Measurements from ENCODE around the gene SMNDC1.
"Not testable (repeated sequence)": the region's sequence is repeated elsewhere in the genome, so short reads cannot be mapped to it uniquely, and the experiment has no call there.

The SMNDC1 gene

DNA sequence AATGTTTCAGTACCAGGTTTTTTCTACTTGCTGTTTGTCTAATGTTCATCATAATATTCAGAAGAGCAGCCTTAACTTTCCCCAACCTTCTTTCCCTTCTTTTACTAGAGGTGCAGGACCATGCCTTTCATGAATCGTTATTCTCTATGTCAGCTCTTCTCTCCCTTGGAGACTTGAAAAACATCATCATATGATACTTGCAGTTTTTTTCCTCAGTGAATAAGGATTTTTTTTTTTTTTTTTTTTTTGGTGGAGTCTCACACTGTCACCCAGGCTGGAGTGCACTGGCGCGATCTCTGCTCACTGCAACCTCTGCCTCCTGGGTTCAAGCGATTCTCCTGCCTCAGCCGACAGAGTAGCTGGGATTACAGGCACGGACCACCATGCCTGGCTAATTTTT lies 30.1 kb downstream of the SMNDC1 start:
- TF ChIP-seq POLR2AphosphoS5 (IDR thresholded peaks at IDR 0.05; ENCODE audit: borderline replicate concordance, low read depth, low read length) (no peak), FOXP2 (optimal IDR thresholded peaks at IDR 0.05; ENCODE audit: control extremely low read depth, extremely low read length, insufficient read depth) (no peak), EZH2 (IDR thresholded peaks at IDR 0.05) (no peak)
- Histone ChIP-seq H3K9ac (ENCODE audit: insufficient read length) (no peak overlapping the region), H3K9me3 (ENCODE audit: low read depth, low read length) (no peaks in the 10 kb centered on the region), H3K27ac (peak overlapping the region; percentile 60; the same call in 1 of the 2 replicates), H3K4me3 (no peak overlapping the region), H3K36me3 (ENCODE audit: insufficient read depth, low read length) (no peaks in the 10 kb centered on the region)
- DNase-seq (ENCODE audit: low read depth, low spot score), result no peak

DNA sequence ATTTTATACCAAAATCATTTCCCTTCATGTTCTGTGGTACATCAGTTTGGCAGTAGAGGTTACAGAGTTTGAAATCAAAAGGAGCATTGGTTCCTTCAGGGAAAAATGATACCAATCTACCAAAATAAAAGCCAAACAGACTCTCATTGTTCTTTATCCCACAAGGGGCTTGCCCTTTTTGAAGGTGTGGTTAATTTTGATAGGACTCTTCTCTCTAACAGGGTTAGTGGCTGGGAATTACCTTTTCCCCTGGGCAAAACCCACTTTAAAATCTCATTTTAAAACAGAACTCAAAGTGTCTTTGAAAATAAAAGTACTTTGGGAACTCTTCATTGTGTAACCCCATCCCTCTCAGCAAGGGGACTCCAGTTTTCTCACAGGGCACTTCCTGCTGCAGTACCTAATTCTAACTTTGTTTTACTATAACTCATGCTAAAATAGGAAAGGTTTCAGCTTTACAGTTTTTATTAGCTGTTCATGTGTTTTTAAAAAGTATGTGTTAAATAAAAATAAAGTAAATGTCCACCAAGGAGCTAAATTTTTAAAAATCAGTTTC lies 30.6 kb downstream of the SMNDC1 start:
- DNase-seq (ENCODE audit: low read depth, low spot score), result no peak
- Histone ChIP-seq H3K9me3 (ENCODE audit: low read depth, low read length) (no peaks in the 10 kb centered on the region), H3K27ac (peak overlapping the region; percentile 60; the same call in 1 of the 2 replicates), H3K4me3 (no peak overlapping the region), H3K9ac (ENCODE audit: insufficient read length) (no peak overlapping the region), H3K36me3 (ENCODE audit: insufficient read depth, low read length) (no peaks in the 10 kb centered on the region)
- TF ChIP-seq POLR2AphosphoS5 (IDR thresholded peaks at IDR 0.05; ENCODE audit: borderline replicate concordance, low read depth, low read length) (no peak), FOXP2 (optimal IDR thresholded peaks at IDR 0.05; ENCODE audit: control extremely low read depth, extremely low read length, insufficient read depth) (no peak), EZH2 (IDR thresholded peaks at IDR 0.05) (no peak)

DNA sequence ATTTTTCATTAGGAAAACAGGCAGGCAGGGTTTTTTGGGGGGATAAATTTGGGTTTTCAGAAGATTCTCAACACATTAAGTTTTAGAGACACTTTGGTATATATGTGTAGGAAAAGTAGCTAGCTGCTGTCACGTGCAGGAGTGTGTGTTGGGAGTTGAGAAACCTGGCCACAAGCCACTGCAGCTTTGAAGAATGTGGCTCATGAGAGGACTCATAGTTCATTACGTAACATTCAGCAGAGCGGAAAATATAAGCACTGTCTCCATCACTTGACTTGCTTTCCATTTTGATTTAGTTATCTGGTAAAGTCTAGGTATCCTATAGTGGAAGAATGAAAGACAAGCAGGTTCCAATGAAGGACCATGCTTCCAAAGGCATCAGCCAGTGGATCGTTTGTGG lies 31.2 kb downstream of the SMNDC1 start:
- no peaks in the 10 kb centered on the region for H3K36me3 ChIP-seq (ENCODE audit: insufficient read depth, low read length)
- H3K9me3 ChIP-seq (ENCODE audit: low read depth, low read length), result no peaks in the 10 kb centered on the region
- no peak overlapping the region for H3K27ac ChIP-seq
- no peak for TF ChIP-seq FOXP2 (optimal IDR thresholded peaks at IDR 0.05; ENCODE audit: control extremely low read depth, extremely low read length, insufficient read depth)
- TF ChIP-seq EZH2 (IDR thresholded peaks at IDR 0.05), result no peak
- TF ChIP-seq POLR2AphosphoS5 (IDR thresholded peaks at IDR 0.05; ENCODE audit: borderline replicate concordance, low read depth, low read length), result no peak
- no peak overlapping the region for H3K4me3 ChIP-seq
- DNase-seq (ENCODE audit: low read depth, low spot score), result no peak
- no peak overlapping the region for H3K9ac ChIP-seq (ENCODE audit: insufficient read length)

DNA sequence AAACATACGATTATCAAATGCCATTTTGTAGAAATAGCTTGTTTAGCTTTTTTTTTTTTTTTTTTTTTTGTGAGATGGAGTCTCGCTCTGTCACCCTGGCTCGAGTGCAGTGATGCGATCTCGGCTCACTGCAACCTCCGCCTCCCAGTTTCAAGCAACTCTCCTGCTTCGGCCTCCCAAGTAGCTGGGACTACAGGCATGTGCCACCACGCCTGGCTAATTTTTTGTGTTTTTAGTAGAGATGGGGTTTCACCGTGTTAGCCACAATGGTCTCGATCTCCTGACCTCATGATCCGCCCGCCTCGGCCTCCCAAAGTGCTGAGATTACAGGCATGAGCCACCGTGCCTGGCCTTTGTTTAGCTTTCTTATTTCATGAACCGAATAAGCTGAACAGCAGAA lies 31.7 kb downstream of the SMNDC1 start:
- H3K36me3 ChIP-seq (ENCODE audit: insufficient read depth, low read length); DNase-seq (ENCODE audit: low read depth, low spot score); H3K27ac ChIP-seq; H3K9ac ChIP-seq (ENCODE audit: insufficient read length); H3K9me3 ChIP-seq (ENCODE audit: low read depth, low read length); H3K4me3 ChIP-seq: not testable (repeated sequence)

DNA sequence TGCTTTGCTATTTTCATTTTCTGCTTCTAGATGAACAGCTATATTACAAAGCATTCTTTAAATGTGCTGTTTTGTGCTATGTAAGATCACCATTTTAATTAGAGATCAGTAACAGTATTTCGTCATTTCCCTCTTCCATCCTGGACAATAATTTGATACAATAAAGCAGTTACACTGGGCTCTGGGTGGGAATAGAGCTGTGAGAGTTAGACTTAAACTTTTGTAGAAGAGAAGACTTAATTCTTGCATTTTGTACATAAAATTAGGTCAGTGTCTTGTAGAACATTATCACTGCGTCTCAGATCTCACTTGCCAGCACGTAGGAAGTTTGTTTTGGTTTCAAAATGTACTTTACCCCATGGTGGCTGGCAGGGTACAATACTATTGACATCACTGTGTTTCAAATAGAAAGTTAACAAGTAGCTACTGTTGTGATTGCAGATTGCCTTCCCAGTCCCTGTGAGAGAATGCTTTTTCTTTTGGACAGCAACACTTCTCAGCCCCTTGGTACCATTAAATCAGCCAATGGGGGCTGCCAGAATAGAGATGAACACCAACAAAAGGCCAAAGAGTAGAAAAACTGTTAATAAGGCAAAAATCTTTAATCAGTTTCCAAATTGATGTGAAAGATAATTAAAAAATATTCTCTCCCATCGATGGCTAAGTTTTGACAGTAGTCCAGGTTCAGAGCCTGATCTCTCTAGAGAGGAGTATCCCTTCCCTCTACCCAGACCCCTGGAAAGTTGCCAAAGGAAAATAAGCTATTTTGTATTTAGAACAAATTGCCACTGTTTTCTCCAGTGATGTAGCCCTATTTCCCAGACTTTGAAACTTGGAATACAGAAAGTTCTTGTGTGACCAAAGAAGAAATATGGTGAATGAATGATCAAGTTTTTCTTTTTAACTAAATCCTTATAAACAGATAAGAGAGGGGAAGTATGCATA lies 35.1 kb downstream of the SMNDC1 start:
- no peak for TF ChIP-seq EZH2 (IDR thresholded peaks at IDR 0.05)
- no peak for TF ChIP-seq POLR2AphosphoS5 (IDR thresholded peaks at IDR 0.05; ENCODE audit: borderline replicate concordance, low read depth, low read length)
- TF ChIP-seq FOXP2 (optimal IDR thresholded peaks at IDR 0.05; ENCODE audit: control extremely low read depth, extremely low read length, insufficient read depth), result no peak
- no peak for DNase-seq (ENCODE audit: low read depth, low spot score)
- Histone ChIP-seq H3K9ac (ENCODE audit: insufficient read length) (no peak overlapping the region), H3K4me3 (no peak overlapping the region), H3K27ac (no peak overlapping the region), H3K9me3 (ENCODE audit: low read depth, low read length) (no peaks in the 10 kb centered on the region), H3K36me3 (ENCODE audit: insufficient read depth, low read length) (no peaks in the 10 kb centered on the region)

DNA sequence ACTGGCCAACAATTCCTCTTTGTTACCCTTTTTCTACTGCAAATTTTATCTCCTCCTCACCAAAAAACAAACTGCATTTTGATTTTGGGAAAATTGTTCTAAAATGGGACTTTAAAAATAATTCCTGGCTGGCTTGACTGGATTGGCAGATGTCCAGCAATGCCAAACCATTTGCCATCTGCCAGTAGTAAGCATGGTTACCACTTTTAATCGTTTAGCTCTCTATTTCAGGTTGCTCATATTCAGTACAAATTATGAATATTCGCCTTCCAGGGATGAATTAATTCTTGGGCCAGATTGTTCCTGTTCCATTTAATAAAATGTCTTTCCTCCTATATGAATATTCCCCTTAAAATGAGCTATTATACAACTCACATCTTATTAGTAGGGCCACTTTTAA lies 35.7 kb downstream of the SMNDC1 start:
- Histone ChIP-seq H3K27ac (no peak overlapping the region), H3K9ac (ENCODE audit: insufficient read length) (no peak overlapping the region), H3K4me3 (no peak overlapping the region), H3K36me3 (ENCODE audit: insufficient read depth, low read length) (no peaks in the 10 kb centered on the region), H3K9me3 (ENCODE audit: low read depth, low read length) (no peaks in the 10 kb centered on the region)
- DNase-seq (ENCODE audit: low read depth, low spot score), result no peak
- TF ChIP-seq EZH2 (IDR thresholded peaks at IDR 0.05), result no peak
- TF ChIP-seq FOXP2 (optimal IDR thresholded peaks at IDR 0.05; ENCODE audit: control extremely low read depth, extremely low read length, insufficient read depth), result no peak
- no peak for TF ChIP-seq POLR2AphosphoS5 (IDR thresholded peaks at IDR 0.05; ENCODE audit: borderline replicate concordance, low read depth, low read length)

DNA sequence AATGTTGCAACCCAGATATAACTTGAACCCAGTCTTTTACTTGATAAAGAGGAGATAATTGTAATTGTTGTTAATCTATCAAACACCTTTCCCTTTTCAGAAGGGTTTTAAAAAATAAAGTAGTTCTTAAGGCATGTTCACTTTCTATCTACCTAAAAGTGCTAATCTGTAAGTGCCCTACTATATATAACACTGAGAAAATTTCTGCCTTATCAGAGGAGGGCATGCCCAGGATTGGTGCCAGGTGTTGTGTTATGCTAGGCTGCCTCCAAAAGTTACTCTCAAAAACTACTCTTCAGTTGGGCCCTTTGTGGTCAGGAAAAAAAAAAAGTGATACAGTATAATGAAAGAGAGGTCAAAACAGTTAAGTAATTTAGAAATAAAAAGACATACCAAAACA lies 36.3 kb downstream of the SMNDC1 start:
- no peak for DNase-seq (ENCODE audit: low read depth, low spot score)
- no peaks in the 10 kb centered on the region for H3K9me3 ChIP-seq (ENCODE audit: low read depth, low read length)
- no peak overlapping the region for H3K9ac ChIP-seq (ENCODE audit: insufficient read length)
- TF ChIP-seq FOXP2 (optimal IDR thresholded peaks at IDR 0.05; ENCODE audit: control extremely low read depth, extremely low read length, insufficient read depth) (no peak), EZH2 (IDR thresholded peaks at IDR 0.05) (no peak), POLR2AphosphoS5 (IDR thresholded peaks at IDR 0.05; ENCODE audit: borderline replicate concordance, low read depth, low read length) (no peak)
- H3K36me3 ChIP-seq (ENCODE audit: insufficient read depth, low read length), result no peaks in the 10 kb centered on the region
- H3K27ac ChIP-seq, result no peak overlapping the region
- H3K4me3 ChIP-seq, result no peak overlapping the region

DNA sequence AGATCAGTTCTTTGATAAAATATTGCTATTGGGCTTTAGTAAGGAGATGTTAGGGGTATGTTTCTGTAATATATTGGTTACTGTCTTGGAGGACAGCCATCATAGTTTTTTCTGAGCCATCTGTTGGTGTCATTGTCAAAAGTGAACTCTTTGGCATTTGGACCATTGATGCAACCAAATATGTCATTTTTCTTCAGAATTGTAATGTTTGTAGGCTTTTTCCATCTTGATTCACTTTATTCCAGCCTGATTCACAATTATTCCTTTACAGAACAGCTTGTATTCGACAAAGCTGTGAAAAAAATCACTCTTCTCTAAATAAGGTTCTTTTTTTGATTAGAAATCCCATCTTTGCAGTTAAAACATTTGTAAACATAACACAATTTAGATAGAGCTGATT lies 37.4 kb downstream of the SMNDC1 start:
- H3K9ac ChIP-seq (ENCODE audit: insufficient read length), result no peak overlapping the region
- no peak overlapping the region for H3K27ac ChIP-seq
- DNase-seq (ENCODE audit: low read depth, low spot score), result no peak
- TF ChIP-seq FOXP2 (optimal IDR thresholded peaks at IDR 0.05; ENCODE audit: control extremely low read depth, extremely low read length, insufficient read depth) (no peak), POLR2AphosphoS5 (IDR thresholded peaks at IDR 0.05; ENCODE audit: borderline replicate concordance, low read depth, low read length) (no peak), EZH2 (IDR thresholded peaks at IDR 0.05) (no peak)
- H3K9me3 ChIP-seq (ENCODE audit: low read depth, low read length), result no peaks in the 10 kb centered on the region
- H3K36me3 ChIP-seq (ENCODE audit: insufficient read depth, low read length), result no peaks in the 10 kb centered on the region
- no peak overlapping the region for H3K4me3 ChIP-seq

Data from SK-N-MC (cell line).